Endodermal cell (in vitro differentiated cells): ENCODE data around the gene SULT1C2. TPM values are rescaled to one million over a fixed set of nuclear protein-coding genes. Genes with fewer than 3 reads are reported as not detected.

Source experiments
- DNase-seq: peaks from one replicate; pipeline ENCODE4 v3.0.0-alpha.2; 2017
- H3K27ac ChIP-seq: 2 replicates; pipeline ENCODE4 v1.5.1; 2013; ENCODE audit warnings: mild to moderate bottlenecking, low read depth, low read length, moderate library complexity
- H3K27me3 ChIP-seq: 2 replicates; pipeline ENCODE4 v1.6.1; 2013; ENCODE audit warnings: mild to moderate bottlenecking, low read length, moderate library complexity; ENCODE audit not compliant: insufficient read depth, control insufficient read depth, poor library complexity, severe bottlenecking
- H3K36me3 ChIP-seq: 2 replicates; pipeline ENCODE4 v1.7.0; 2013; ENCODE audit warnings: mild to moderate bottlenecking, low read length, moderate library complexity; ENCODE audit not compliant: control insufficient read depth, insufficient read depth
- H3K4me1 ChIP-seq: one replicate; pipeline ENCODE4 v1.7.0; 2013; ENCODE audit warnings: low read length; ENCODE audit not compliant: control insufficient read depth, insufficient read depth
- H3K4me3 ChIP-seq: 2 replicates; pipeline ENCODE4 v1.5.1; 2013; ENCODE audit warnings: mild to moderate bottlenecking, low read length, moderate library complexity
- H3K9ac ChIP-seq: 2 replicates; pipeline ENCODE4 v1.6.1; 2013; ENCODE audit warnings: mild to moderate bottlenecking, low read length, moderate library complexity; ENCODE audit not compliant: poor library complexity, severe bottlenecking; ENCODE audit errors: extremely low read depth
- H3K9me3 ChIP-seq: 2 replicates; pipeline ENCODE4 v1.6.1; 2013; ENCODE audit warnings: mild to moderate bottlenecking, low read length, moderate library complexity; ENCODE audit not compliant: control insufficient read depth
- H3K27ac Mint-ChIP-seq: 2 replicates; pipeline ENCODE4 v1.8.0; 2020; ENCODE audit warnings: mixed read lengths
- H3K27me3 Mint-ChIP-seq: 2 replicates; pipeline ENCODE4 v1.8.0; 2021; ENCODE audit warnings: mild to moderate bottlenecking, mixed read lengths; ENCODE audit not compliant: insufficient read depth
- H3K36me3 Mint-ChIP-seq: 2 replicates; pipeline ENCODE4 v1.8.0; 2020; ENCODE audit warnings: low read depth, mixed read lengths
- H3K4me1 Mint-ChIP-seq: 2 replicates; pipeline ENCODE4 v1.8.0; 2020; ENCODE audit warnings: mixed read lengths
- H3K4me3 Mint-ChIP-seq: 2 replicates; pipeline ENCODE4 v1.8.0; 2020; ENCODE audit warnings: mild to moderate bottlenecking, moderate library complexity, mixed read lengths
- H3K9me3 Mint-ChIP-seq: 2 replicates; pipeline ENCODE4 v1.8.0; 2020; ENCODE audit warnings: mild to moderate bottlenecking, mixed read lengths
- CTCF ChIP-seq: fragments of 200-600 bp; sonication (generic); conservative IDR thresholded peaks from 2 replicates; pipeline ENCODE4 v1.5.0; 2021; ENCODE audit warnings: antibody characterized with exemption, mild to moderate bottlenecking
- WGBS, 2 experiments: methylation state at CpG; one replicate each; pipeline versions ENCODE4 v1.1.5 to v1.1.7; 2013; ENCODE audit warnings: missing lambda C conversion rate in 2 of 2, mixed read lengths in 1 of 2; ENCODE audit not compliant: insufficient coverage in 1 of 2, insufficient read length in 1 of 2; 5-methylcytosine and 5-hydroxymethylcytosine counted together
- long read RNA-seq, 4 experiments: library from polyadenylated mRNA in 2 of 4; library from RNA in 1 of 4; library from capped mRNA in 1 of 4; stranded (forward) in 3 of 4; unstranded in 1 of 4; transcript quantifications; one replicate each; pipeline ENCODE4 v2.0.0, GENCODE V29; 2020 to 2021; ENCODE audit warnings: inconsistent platforms in 1 of 4
- polyA plus RNA-seq, 2 experiments: library from polyadenylated mRNA; stranded (reverse); fragments of 50-300 nt; gene quantifications; one replicate each; pipeline ENCODE4 v1.2.3, GENCODE V29; 2013
- total RNA-seq, 2 donors: library from RNA; stranded (reverse); fragmentation: NEBNext Ultra II Directional in 1 of 2; extraction: Animal tissue kit (Norgen Biotek cat#: 25700) in 1 of 2; gene quantifications; 2 replicates in 1 of 2; 3 replicates in 1 of 2; pipeline ENCODE4 v1.2.1, GENCODE V29; 2021

Gene SULT1C2
- under 1 TPM; 0.62 to 1.00 TPM for total RNA-seq
- 1.0 TPM for polyA plus RNA-seq (2013, experiment 1 of 2)
- 0.95 TPM for polyA plus RNA-seq (2013, experiment 2 of 2)
- long read RNA-seq, experiment 1, partial matches to known transcripts = 0 of 1 reads
- long read RNA-seq, experiment 1, other reads (novel, unspliced or antisense) = 0 of 1 reads
- long read RNA-seq, experiment 2, full-length matches to known transcripts = 1 of 1 reads
- long read RNA-seq, experiment 2, partial matches to known transcripts = 0 of 1 reads
- long read RNA-seq, experiment 2, other reads (novel, unspliced or antisense) = 0 of 1 reads
- long read RNA-seq, experiment 3, partial matches to known transcripts = 0 of 1 reads
- long read RNA-seq, experiment 3, other reads (novel, unspliced or antisense) = 0 of 1 reads
- long read RNA-seq, experiment 4, partial matches to known transcripts = 1 of 3 reads
- long read RNA-seq, experiment 4, other reads (novel, unspliced or antisense) = 0 of 3 reads

- Mint-ChIP-seq H3K9me3 (peaks cover 2% of the 10 kb centered on the region), H3K4me1 (peaks cover 15% of the 10 kb centered on the region), H3K36me3 (no peaks in the 10 kb centered on the region), H3K4me3 (peak within 1 kb of the TSS; percentile 31), H3K27ac (peak within 1 kb of the TSS; percentile 60), H3K27me3 (no peaks in the 10 kb centered on the region)
- no peak within 1 kb of the TSS for H3K9ac ChIP-seq
- H3K27ac ChIP-seq = no peak within 1 kb of the TSS
- no peaks in the 10 kb centered on the region for H3K4me1 ChIP-seq
- H3K27me3 ChIP-seq = no peaks in the 10 kb centered on the region
- TF ChIP-seq CTCF = no peak
- WGBS, 2 experiments = 19 to 26% methylated on average over 3 to 7 of the region's 7 CpGs
- H3K4me3 ChIP-seq = no peak within 1 kb of the TSS
- no peaks in the 10 kb centered on the region for H3K36me3 ChIP-seq
- H3K9me3 ChIP-seq = no peaks in the 10 kb centered on the region
- DNase-seq = peak; percentile 79
Measured at GRCh38 chr2:108288534-108289106, at the start of gene SULT1C2. Gene SULT1C2, plus strand, starts transcription at chr2:108288895. Its CDS starts 4,773 bp downstream, at chr2:108293668.

GRCh38 chr2:108239786-108240185 is 48.9 kb upstream of the SULT1C2 start, which contains the start of gene SULT1C3:
Gene SULT1C3, plus strand, starts transcription at chr2:108239968. Its CDS starts 7,227 bp downstream, at chr2:108247195.
- no peak within 1 kb of the TSS for H3K4me3 ChIP-seq
- no peak for TF ChIP-seq CTCF
- WGBS, 2 experiments = 44 to 61% methylated on average over 2 of the region's 2 CpGs
- H3K9ac ChIP-seq = no peak within 1 kb of the TSS
- DNase-seq = no peak
- H3K27me3 ChIP-seq = no peaks in the 10 kb centered on the region
- peaks cover 9% of the 10 kb centered on the region for H3K9me3 ChIP-seq
- H3K27ac ChIP-seq = no peak within 1 kb of the TSS
- H3K4me3 Mint-ChIP-seq = no peak within 1 kb of the TSS
- no peaks in the 10 kb centered on the region for H3K27me3 Mint-ChIP-seq
- H3K9me3 Mint-ChIP-seq = peaks cover 44% of the 10 kb centered on the region
- H3K27ac Mint-ChIP-seq = no peak within 1 kb of the TSS
- no peaks in the 10 kb centered on the region for H3K36me3 ChIP-seq
- H3K36me3 Mint-ChIP-seq = no peaks in the 10 kb centered on the region
- H3K4me1 ChIP-seq = no peaks in the 10 kb centered on the region
- no peaks in the 10 kb centered on the region for H3K4me1 Mint-ChIP-seq

DNA sequence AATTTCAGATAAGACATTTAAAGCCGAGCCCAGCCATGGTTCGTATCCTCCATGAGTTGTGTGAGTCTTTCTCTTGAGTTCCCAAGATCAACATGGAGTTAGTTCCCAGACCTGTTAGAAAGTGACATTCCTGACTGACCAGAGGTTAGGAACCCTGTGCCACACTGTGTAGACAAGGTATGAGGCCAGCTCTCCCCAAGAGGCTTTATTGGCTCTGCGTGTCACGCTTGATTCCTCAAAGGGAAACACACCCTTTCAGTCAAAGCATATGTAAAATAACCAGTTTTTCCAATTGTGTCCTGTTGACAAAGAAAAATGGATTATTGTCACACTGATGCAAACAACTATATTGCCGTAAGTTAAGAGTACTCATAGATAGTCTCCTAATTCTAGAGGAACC is 47.7 kb upstream of the SULT1C2 start:
- Histone ChIP-seq H3K4me3 (no peak overlapping the region), H3K4me1 (no peaks in the 10 kb centered on the region), H3K9me3 (peaks cover 17% of the 10 kb centered on the region), H3K27me3 (no peaks in the 10 kb centered on the region), H3K36me3 (no peaks in the 10 kb centered on the region), H3K9ac (no peak overlapping the region), H3K27ac (no peak overlapping the region)
- Mint-ChIP-seq H3K9me3 (peaks cover 48% of the 10 kb centered on the region), H3K27ac (no peak overlapping the region), H3K27me3 (no peaks in the 10 kb centered on the region), H3K4me1 (no peaks in the 10 kb centered on the region), H3K36me3 (no peaks in the 10 kb centered on the region), H3K4me3 (no peak overlapping the region)
- no peak for TF ChIP-seq CTCF
- 93 to 100% methylated on average over 4 to 5 of the region's 5 CpGs for WGBS, 2 experiments
- no peak for DNase-seq
